ENCODE results near the gene PPP1R1A. TPM values are rescaled to one million over a fixed set of nuclear protein-coding genes. Genes with fewer than 3 reads are reported as not detected.

PPP1R1A gene
- polyA plus RNA-seq, 1 donor (not counting 4 experiments of a cell fraction or from before 2014, with no cell fraction given) = not detected

- no peak for FAIRE-seq
- dilution Hi-C loops (cut with MboI; ENCODE audit: extremely low pct_ligation_motif_present, low sequenced_read_pairs) = no loop called here
- H3K27me3 ChIP-seq (ENCODE audit: control insufficient read depth, extremely low read depth, insufficient read depth, low read length) = peaks cover 15% of the 10 kb centered on the region
Observed at GRCh38 chr12:54563787-54564186, 24.7 kb downstream of the PPP1R1A start.

GRCh38 chr12:54562750-54563356, 25.6 kb downstream of the PPP1R1A start:
- DNase-seq (ENCODE audit: low read depth, low spot score) = no peak
- dilution Hi-C loops (cut with MboI; ENCODE audit: extremely low pct_ligation_motif_present, low sequenced_read_pairs) = no loop called here
- FAIRE-seq = no peak

More at GRCh38 chr12:54563787-54564186, 24.7 kb downstream of the PPP1R1A start:
- H3K36me3 ChIP-seq (ENCODE audit: control insufficient read depth in 2 of 2, extremely low read depth in 1 of 2, insufficient read depth in 2 of 2, low read length in 2 of 2) = no peaks in the 10 kb centered on the region
- no peak overlapping the region for H3K9ac ChIP-seq (ENCODE audit: control insufficient read depth, extremely low read depth, insufficient read depth, low read length)
- H3K9me3 ChIP-seq (ENCODE audit: control insufficient read depth, low read depth, low read length) = no peaks in the 10 kb centered on the region
- no peak overlapping the region for H2AFZ ChIP-seq (ENCODE audit: control insufficient read depth, low read length)
- no peaks in the 10 kb centered on the region for H3K4me1 ChIP-seq (ENCODE audit: control insufficient read depth, extremely low read depth, insufficient read depth, low read length)
- DNase-seq (ENCODE audit: low read depth, low spot score) = no peak
- H3K27ac ChIP-seq (ENCODE audit: control insufficient read depth, insufficient read depth, low read length) = no peak overlapping the region
- no peak for TF ChIP-seq CTCF (optimal IDR thresholded peaks at IDR 0.05 in 1 of 3, IDR thresholded peaks at IDR 0.05 in 1 of 3, conservative IDR thresholded peaks at IDR 0.05 in 1 of 3; ENCODE audit: extremely low read depth in 1 of 3, insufficient read depth in 2 of 3, low read length in 3 of 3)
- TF ChIP-seq EZH2 (IDR thresholded peaks at IDR 0.05; ENCODE audit: low read length) = no peak
- H3K4me2 ChIP-seq (ENCODE audit: control insufficient read depth, extremely low read depth, insufficient read depth, low read depth, low read length) = no peak overlapping the region
- H4K20me1 ChIP-seq (ENCODE audit: control insufficient read depth, extremely low read depth, insufficient read depth, low read length) = no peaks in the 10 kb centered on the region
- no peaks in the 10 kb centered on the region for H3K79me2 ChIP-seq (ENCODE audit: control insufficient read depth, insufficient read depth, low read length)
- H3K4me3 ChIP-seq (ENCODE audit: control insufficient read depth in 2 of 3, extremely low read depth in 1 of 3, insufficient read depth in 2 of 3, low read depth in 1 of 3, low read length in 3 of 3) = no peak overlapping the region
- H3K9me1 ChIP-seq (ENCODE audit: control insufficient read depth, extremely low read depth, insufficient read depth, low read length) = no peaks in the 10 kb centered on the region

More at GRCh38 chr12:54562750-54563356, 25.6 kb downstream of the PPP1R1A start:
- no peak overlapping the region for H3K27ac ChIP-seq (ENCODE audit: control insufficient read depth, insufficient read depth, low read length)
- H3K36me3 ChIP-seq (ENCODE audit: control insufficient read depth in 2 of 2, extremely low read depth in 1 of 2, insufficient read depth in 2 of 2, low read length in 2 of 2) = no peaks in the 10 kb centered on the region
- H3K4me3 ChIP-seq (ENCODE audit: control insufficient read depth in 2 of 3, extremely low read depth in 1 of 3, insufficient read depth in 2 of 3, low read depth in 1 of 3, low read length in 3 of 3) = no peak overlapping the region
- H2AFZ ChIP-seq (ENCODE audit: control insufficient read depth, low read length) = no peak overlapping the region
- no peaks in the 10 kb centered on the region for H3K4me1 ChIP-seq (ENCODE audit: control insufficient read depth, extremely low read depth, insufficient read depth, low read length)
- H3K9me1 ChIP-seq (ENCODE audit: control insufficient read depth, extremely low read depth, insufficient read depth, low read length) = no peaks in the 10 kb centered on the region
- H3K27me3 ChIP-seq (ENCODE audit: control insufficient read depth, extremely low read depth, insufficient read depth, low read length) = peaks cover 15% of the 10 kb centered on the region
- TF ChIP-seq CTCF (optimal IDR thresholded peaks at IDR 0.05 in 1 of 3, IDR thresholded peaks at IDR 0.05 in 1 of 3, conservative IDR thresholded peaks at IDR 0.05 in 1 of 3; ENCODE audit: extremely low read depth in 1 of 3, insufficient read depth in 2 of 3, low read length in 3 of 3) (no peak), EZH2 (IDR thresholded peaks at IDR 0.05; ENCODE audit: low read length) (no peak)
- no peaks in the 10 kb centered on the region for H3K9me3 ChIP-seq (ENCODE audit: control insufficient read depth, low read depth, low read length)
- H3K79me2 ChIP-seq (ENCODE audit: control insufficient read depth, insufficient read depth, low read length) = no peaks in the 10 kb centered on the region
- no peak overlapping the region for H3K4me2 ChIP-seq (ENCODE audit: control insufficient read depth, extremely low read depth, insufficient read depth, low read depth, low read length)
- no peak overlapping the region for H3K9ac ChIP-seq (ENCODE audit: control insufficient read depth, extremely low read depth, insufficient read depth, low read length)
- no peaks in the 10 kb centered on the region for H4K20me1 ChIP-seq (ENCODE audit: control insufficient read depth, extremely low read depth, insufficient read depth, low read length)
